ENCODE data around the gene GSTCD.
"Not testable (repeated sequence)": the region's sequence is repeated elsewhere in the genome, so short reads cannot be mapped to it uniquely, and the experiment has no call there.

The GSTCD gene

GRCh38 chr4:105808030-105808749 is 99.6 kb downstream of the GSTCD start:
- no peak for DNase-seq

- DNase-seq: no peak
Observed at GRCh38 chr4:105808750-105809041, 100.1 kb downstream of the GSTCD start.

- DNase-seq: no peak
Observed at GRCh38 chr4:105815701-105816100, 107.1 kb downstream of the GSTCD start.

- DNase-seq: no peak
Observed at GRCh38 chr4:105822061-105822460, 113.5 kb downstream of the GSTCD start.

GRCh38 chr4:105828074-105828473 is 119.5 kb downstream of the GSTCD start:
- DNase-seq: no peak

GRCh38 chr4:105831189-105831588 is 122.6 kb downstream of the GSTCD start:
- no peak for DNase-seq

DNA sequence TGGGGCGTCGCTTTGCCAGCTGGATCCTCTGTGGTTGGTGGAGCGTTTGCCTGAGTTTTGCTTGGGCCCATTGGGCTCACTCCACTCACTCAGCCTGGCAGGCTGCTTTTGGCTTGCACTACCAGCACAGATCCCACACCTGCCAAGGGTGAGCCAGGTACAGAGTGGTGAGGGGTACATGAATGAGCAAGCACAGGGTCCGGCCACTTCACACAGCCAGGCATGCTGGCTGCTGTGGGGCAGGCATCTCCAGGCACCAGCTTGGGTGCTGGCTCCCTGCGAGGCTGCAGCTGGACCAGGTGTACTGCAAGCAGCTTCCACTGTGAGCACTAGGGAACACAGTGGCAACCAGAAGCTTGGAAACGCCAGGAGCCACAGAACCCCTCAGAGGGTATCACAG is 126.6 kb downstream of the GSTCD start:
- DNase-seq: no peak

DNA sequence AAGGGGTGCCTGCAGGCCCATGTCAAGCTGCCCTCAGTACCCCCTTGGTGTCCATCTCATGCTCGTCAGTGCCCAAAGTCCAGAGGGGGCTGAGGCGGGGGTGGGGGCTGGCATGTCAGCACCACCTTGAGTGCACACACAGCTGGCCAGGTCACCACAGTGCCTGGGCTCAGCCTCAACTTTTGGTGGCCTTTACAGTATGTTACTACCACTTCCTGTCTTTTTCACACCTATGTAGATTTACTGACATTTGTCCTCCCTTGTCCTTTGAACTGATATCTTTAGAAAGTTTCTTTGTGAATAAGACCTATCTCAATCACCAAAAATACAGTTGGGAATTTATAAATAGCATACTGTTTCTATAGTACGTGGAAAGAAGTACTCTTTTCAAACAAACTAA is 128.0 kb downstream of the GSTCD start:
- no peak for DNase-seq

GRCh38 chr4:105837037-105837436 is 128.5 kb downstream of the GSTCD start:
- no peak for DNase-seq

DNA sequence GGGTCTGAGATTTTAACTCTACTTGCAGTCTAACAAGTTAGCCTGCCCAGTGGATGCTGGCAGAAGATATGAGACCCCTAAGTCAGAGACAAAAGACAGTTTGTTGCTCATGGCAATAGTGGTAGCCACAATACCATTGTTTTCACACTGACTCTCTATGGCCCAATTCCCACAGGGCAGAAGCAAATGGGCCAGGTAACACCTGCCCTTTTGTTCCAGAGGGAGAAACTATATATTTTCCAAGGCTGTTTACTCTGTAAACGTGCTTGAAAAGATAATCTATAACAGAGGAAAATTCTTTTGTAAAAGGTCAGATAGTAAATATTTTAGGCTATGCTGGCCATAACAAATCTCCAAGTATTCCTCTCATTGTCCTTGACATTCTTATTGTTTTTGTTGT is 129.5 kb downstream of the GSTCD start:
- DNase-seq: no peak

DNA sequence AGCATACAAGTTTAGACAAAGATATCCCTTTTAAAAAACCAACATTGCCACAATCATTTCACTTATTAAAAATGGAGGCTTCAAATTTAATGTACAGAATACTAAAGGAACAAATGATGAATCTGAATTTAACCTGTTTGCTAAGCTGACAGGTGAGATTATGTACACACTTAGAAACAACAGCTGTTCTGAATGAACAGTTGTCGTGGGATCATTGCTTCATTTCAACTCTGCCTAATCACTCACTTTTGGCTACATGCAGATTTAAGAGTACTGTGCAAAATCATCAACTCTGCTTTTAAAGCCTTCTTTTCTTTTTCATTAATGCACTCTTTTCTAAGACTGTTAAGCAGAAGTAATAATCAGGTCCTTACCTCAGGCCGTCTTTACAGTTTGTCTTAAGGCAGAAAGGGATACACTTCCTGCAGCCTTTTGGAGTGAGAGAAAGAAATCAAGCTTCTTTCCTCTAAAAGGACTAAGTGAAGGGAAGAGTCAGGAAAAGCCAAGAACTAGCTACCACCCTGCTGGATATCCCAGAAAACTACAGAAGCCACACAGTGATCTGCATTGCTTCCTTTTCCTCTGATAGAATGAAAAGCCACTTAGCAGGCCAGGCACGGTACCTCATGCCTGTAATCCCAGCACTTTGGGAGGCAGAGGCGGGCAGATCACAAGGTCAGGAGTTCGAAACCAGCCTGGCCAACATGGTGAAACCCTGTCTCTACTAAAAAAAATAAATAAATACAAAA is 132.0 kb downstream of the GSTCD start:
- no peak for DNase-seq

- DNase-seq: no peak
Observed at GRCh38 chr4:105843941-105844340, 135.4 kb downstream of the GSTCD start.

DNA sequence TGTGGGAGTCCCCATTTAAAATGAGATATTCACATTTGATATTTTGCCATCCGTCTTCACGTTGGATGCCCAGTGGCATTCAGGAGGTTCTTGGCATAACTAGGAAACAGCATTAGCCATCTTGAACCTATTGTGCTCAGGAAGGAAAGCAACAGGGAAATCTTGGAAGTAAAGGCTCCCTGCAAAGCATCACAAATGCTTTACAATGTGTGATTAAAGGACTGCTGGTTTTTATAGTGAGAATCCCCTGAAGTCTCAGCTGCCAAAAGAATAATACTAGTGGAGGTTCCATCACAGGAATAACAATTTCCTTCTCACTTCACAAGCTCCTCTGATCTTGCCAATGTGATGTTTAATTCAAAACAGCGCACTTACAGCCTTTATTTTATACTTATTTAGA is 137.0 kb downstream of the GSTCD start:
- no peak for DNase-seq

- not testable (repeated sequence) for DNase-seq
Observed at GRCh38 chr4:105848359-105848758, 139.8 kb downstream of the GSTCD start.

DNA sequence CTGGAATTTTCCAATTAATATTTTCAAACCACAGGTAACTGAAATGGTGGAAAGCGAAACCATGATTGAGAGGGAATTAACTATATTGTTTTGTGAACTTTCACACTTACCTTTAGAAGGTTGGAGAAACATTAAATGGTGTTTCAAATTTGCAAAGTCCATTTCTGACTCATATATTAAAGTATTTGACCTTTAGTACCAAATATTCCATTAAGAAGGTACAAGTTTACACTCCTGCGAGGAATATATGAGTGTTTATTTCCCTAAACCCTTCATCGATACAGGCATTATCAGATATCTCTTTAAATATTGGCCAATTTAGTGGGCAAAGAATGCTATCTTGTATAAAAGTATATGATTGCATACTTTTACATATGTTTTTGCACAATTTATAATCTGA is 142.6 kb downstream of the GSTCD start:
- no peak for DNase-seq

GRCh38 chr4:105852230-105852629 is 143.6 kb downstream of the GSTCD start:
- DNase-seq: not testable (repeated sequence)

DNA sequence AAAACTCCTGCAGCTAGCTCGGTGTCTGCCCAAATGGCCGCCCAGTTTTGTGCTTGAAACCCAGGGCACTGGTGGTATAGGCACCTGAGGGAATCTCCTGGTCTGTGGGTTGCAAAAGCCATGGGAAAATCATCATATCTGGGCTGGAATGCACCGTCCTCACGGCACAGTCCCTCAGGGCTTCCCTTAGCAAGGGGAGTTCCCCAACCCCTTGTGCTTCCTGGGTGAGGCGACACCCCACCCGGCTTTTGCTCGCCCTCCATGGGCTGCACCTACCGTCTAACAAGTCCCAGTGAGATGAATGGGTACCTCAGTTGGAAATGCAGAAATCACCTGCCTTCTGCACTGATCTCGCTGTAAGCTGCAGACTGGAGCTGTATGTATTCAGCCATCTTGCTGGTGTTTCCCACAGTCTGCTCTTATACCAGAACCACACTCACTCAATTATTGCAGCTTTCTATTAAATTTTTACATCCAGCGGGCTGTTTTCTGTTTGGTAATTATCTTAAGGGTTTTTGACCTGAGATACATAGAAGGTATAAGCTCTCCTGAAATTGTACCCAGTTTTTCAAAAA is 150.0 kb downstream of the GSTCD start:
- no peak for DNase-seq

DNA sequence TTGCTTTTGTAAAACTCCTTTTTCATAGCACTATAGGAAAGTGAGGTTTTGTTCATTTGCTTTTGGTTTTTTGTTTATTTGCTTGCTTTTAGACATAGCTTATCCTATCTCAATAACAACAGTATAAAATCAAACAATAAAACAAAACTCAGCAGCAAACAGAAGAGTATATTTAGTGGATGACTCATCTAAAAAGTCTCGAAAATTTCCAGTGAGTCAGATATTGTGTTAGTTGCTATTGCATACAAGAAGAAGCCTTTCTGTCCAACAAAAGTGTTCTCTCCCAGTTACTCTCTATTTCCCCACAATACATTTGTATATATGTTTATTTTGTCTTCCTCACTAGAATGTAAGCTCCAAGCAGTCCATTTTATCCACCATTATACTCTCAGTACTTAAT is 150.6 kb downstream of the GSTCD start:
- DNase-seq: no peak

DNA sequence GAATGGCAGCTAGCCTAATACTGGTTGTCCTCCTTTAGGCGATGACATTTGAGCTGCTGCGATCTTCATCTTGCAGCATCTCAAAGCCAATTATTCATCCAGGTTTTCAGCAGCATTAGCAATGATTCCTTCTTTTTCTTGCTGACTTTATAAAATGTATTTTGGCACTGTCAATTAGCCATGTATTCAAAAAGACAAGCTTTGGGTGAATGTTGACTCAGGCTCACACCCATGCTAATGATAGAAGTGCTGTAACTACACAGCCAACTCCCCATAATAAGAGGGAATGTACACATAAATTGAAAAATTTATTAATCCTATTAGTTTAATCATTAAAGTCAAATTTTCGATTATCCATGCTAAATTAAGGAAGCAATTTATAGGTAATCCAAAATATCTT is 162.4 kb downstream of the GSTCD start:
- DNase-seq: no peak

DNA sequence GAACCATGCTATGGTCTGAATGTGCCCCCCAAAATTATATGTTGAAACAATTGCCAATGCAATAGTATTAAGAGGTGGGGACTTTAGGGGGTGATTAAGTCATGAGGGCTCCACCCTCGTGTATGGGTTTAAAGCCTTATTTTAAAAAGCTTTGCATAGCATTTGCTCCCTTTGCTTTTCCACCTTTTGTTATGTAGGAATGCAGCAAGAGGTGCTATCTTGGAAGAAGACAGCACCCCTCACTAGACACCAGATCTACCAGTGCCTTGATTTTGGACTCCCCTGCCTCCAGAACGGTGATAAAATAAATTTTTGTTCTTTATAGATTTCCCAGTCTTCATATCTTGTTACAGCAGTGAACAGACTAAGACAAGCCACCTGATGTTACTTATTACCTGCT is 163.4 kb downstream of the GSTCD start:
- no peak for DNase-seq

GRCh38 chr4:105875233-105875632 is 166.6 kb downstream of the GSTCD start:
- no peak for DNase-seq

GRCh38 chr4:105878668-105879067 is 170.1 kb downstream of the GSTCD start:
- DNase-seq: no peak

- DNase-seq: no peak
Observed at GRCh38 chr4:105887508-105887907, 178.9 kb downstream of the GSTCD start.

All from activated CD4-positive, alpha-beta T cell treated with anti-CD3 and anti-CD28 coated beads, Interleukin-2, amount 50 U/mL, for 48 hours (primary cell).